NT2/D1 (cell line): ENCODE measurements around the gene PTGIS.

Source experiments
- SUZ12 ChIP-seq: IDR thresholded peaks from 2 replicates; pipeline ENCODE4 v1.6.1; 2011; ENCODE audit not compliant: insufficient read length, insufficient read depth; ENCODE audit errors: extremely low read depth
- YY1 ChIP-seq: IDR thresholded peaks from 2 replicates; pipeline ENCODE4 v1.6.1; 2011; ENCODE audit not compliant: insufficient read length, insufficient read depth

- TF ChIP-seq YY1 = no peak
- TF ChIP-seq SUZ12 = no peak
Observed at GRCh38 chr20:49563015-49563980, 4.6 kb downstream of the PTGIS start.
